GM18858 (cell line): Measurements from ENCODE around the gene RAB11FIP3.

Experiments
- ATAC-seq: cut with Tn5 transposase; IDR thresholded peaks from one replicate; pipeline ENCODE4 v1.9.1; 2021; ENCODE audit not compliant: unreplicated experiment

RAB11FIP3 gene

DNA sequence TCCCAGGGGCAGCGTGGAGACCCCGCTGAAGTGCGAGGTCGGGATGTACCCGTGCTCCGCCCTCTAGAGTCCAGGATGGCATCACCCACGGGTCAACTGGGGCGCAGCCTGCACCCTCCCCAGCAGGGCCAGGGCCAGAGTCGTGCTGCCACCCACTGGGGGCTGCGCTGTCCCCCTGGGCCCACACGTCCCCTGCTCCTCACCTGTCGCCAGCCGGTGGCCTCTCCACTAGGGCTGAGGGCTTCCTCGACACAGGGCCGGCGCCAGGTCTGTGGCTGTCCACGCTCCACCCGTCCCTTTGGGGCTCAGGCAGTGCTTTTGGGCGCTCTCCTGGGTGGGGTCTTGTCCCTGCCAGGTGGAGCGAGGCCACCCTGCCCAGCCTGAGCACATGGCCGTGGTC is 123.1 kb downstream of the RAB11FIP3 start:
- no peak for ATAC-seq

DNA sequence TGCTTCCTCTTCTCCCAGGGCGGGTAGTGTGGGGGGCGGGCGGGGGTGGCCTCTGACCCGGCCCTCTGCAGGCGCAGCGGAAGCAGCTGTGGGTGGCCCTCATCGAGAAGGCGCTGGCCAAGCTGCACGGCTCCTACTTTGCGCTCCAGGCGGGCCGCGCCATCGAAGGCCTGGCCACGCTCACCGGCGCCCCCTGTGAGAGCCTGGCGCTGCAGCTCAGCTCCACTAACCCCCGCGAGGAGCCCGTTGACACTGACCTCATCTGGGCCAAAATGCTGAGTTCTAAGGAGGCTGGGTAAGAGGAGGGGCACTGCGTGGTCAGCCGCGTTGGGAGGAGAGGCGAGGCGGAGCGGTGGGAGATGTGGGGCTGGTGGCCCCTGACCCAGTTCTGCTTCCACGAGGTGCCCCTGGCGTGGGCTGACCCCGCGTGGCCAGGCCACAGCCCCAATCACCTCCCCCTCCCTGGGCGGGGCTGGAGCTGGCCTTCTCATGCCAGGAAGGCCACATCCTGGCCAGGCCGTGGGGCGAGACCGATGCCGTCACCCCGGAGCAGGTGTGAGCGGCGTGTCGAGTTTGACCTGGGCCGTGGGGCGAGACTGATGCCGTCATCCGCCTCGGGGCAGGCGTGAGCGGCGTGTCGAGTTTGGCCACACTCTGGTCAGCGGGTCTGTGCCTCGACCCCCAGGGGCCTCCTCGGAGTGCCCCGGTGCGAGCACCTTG is 124.3 kb downstream of the RAB11FIP3 start:
- no peak for ATAC-seq

DNA sequence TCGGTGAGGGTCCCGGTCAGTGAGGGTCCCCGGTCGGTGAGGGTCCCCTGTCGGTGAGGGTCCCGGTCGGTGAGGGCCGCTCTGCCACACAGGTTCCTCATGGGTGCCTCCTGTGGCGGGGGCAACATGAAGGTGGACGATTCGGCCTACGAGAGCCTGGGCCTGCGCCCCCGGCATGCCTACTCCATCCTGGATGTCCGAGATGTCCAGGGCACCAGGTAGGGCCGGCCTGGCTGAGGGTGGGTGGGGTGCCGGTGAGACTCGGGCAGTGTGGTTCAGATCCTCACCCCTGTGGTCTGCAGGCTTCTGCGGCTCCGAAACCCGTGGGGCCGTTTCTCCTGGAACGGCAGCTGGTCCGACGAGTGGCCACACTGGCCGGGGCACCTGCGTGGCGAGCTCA is 125.8 kb downstream of the RAB11FIP3 start:
- no peak for ATAC-seq

DNA sequence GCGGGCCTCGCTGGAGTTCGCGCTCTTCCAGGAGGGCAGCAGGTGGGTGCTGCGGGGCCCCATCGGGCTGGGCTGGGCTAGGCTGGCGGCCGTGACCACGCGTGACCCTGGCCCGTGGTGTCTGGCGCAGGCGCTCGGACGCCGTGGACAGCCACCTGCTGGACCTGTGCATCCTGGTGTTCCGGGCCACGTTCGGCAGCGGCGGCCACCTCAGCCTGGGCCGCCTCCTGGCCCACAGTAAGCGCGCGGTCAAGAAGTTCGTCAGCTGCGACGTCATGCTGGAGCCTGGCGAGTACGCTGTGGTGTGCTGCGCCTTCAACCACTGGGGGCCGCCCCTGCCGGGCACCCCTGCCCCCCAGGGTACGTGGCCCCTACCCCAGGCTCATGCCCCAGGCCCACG is 126.7 kb downstream of the RAB11FIP3 start:
- no peak for ATAC-seq

DNA sequence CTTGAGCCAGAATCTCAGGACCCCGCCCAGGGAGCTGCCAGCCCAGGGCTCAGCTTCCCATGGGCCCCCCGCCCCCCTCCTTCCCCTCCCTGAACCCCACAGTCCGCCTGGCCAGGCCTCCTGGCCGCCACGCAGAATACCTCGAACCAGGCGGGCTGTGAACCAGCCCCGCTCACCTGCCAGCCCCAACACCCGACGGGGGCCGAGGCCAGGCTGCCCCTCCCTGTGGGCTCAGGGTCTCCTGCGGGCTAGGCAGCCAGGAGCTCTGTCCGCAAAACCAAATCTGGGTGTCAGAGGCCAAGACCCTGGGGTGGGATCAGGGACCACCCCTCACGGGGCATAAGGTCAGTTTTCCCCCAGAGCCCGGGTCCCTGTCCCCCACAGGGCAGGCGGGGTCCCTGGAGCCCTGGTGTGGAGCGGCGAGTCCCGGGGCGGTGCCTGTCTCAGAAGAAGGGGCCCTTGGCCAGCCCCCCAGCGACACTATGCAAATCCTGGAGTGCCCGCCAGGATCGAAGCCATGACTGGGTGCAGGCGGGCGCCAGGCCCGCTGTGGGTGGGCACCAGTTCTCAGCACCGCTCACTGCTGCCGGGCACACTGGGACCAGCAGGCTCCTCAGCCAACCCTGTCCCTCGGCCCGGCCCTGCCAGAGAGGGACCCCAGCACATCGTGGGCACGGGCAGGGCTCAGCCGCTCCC is 128.3 kb downstream of the RAB11FIP3 start:
- no peak for ATAC-seq

DNA sequence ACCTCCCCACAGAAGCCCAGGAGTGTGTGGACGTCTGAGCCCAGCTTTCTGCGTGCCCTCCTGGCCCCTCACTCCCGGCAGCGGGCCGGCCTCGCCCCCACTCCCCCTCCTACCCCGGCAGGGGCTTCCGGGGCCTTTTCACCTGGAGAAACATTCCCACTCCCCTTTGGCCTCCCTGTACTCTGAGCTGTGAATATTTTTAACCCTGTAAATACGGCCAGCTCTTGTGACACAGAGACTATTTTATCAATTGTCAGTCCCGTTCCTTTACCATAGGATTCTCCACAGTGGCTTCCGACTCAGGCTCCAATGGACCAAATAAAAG is 128.8 kb downstream of the RAB11FIP3 start:
- no peak for ATAC-seq

DNA sequence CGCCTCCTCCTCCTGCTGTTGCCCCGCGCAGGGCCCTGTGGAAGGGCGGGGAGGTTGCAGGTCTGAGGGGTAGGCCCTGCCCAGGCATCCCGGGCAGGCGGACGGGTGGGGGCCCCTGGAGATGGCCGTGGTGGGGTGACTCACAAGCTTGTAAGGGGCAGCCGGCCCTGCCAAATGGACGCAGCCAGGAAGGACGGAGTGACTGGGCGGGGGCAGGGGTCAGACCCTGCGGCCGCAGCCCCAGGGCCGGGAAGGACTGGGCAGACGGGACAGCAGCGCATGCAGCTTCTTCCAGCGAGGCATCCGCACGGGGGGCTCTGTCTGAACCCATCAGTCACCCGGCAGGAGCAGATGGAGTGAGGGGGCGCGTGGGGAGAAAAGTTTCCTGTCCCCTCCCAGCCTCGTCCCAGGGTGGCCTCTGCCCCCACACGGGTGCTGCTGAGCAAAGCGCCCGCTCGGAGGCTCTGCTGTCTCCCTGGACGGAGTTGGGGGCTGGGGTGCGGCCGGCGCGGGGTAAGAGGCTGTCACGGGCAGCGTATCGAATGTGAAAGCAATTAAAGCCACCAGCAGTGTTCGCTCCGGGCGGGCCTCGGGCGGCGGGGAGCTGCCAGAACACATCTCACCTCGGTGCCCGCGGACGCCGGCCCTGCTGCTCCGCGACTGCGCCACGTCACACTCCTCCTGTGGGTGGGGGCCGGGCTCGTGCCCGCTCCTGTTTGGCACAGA is 129.4 kb downstream of the RAB11FIP3 start:
- ATAC-seq: no peak

DNA sequence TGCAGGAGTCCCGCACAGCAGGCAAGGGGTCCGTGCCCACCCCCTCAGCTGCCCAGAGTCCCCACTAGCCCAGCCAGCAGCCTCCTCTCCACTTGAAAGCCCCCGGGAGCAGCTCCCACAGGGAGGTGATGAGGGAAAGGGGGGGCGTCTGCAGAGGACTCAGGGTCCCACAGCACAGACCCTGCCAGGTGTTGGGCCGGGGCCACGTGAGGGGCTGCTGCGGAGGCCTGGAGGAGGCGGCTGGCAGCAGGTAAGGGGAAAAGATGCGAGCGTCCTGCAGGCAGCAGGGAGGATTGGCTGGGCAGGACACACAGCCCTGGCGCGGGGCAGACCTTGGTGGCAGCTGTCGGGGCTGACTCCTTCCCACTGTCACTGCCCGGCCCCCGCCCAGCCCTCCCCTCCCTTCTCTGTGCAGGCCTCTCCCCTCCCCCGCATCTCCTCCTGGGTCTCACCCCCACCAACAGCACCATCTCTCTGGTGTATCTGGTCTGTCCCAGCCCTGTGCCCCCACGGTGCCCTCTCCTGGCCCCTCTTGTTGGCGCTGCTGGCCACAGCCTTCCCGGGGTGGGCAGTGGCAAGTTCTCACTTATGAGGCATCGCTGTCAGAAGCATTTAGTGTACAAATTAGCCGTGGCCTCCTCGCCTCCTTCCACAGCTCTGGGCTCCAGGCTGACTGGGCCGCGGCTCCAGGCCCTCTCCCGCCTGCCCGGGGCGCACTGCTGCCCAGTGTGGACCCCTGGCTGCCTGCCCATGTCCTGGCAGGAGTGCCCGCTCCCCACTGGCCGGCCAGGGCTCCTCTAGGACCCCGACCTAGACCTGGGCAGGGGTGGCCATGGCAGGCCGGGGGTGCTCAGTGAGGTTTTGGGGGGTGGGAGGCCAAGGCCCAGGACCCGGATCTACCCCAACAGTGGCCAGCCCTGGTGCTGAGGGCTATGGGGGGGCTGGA is 130.4 kb downstream of the RAB11FIP3 start:
- no peak for ATAC-seq

DNA sequence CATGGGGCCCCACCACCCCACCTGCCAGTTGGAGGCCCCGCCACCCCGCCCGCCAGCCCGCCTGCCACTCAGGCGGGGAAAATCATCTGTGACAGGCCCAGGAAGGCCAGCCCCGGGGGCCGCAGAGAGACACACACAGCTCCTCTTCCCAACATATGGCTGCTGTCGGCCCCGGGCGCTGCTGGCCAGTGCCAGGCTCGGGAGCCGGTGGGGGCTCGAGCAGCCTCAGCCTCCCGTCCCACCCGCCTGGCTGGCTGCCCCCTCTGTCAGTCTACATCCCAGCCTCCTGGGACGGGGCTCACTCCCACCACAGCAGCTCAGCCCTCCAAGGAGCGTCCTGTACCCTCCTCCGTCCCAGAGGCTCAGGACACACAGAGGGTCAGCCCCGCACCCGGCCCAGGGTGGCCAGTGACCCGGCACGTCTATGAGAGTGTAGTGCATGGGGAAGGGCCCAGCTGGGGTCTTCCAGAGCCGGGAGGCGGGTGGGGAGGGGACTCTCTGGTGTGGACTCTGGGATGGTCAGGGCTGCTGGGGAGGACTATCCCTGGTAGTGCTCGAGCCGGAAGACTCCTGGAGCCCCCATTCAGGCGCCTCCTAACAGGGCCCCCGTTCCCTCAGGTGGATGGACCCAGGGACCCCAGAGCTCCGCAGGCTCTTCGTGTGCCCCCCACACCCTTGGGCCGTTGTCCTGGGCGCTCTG is 131.2 kb downstream of the RAB11FIP3 start:
- ATAC-seq: no peak

DNA sequence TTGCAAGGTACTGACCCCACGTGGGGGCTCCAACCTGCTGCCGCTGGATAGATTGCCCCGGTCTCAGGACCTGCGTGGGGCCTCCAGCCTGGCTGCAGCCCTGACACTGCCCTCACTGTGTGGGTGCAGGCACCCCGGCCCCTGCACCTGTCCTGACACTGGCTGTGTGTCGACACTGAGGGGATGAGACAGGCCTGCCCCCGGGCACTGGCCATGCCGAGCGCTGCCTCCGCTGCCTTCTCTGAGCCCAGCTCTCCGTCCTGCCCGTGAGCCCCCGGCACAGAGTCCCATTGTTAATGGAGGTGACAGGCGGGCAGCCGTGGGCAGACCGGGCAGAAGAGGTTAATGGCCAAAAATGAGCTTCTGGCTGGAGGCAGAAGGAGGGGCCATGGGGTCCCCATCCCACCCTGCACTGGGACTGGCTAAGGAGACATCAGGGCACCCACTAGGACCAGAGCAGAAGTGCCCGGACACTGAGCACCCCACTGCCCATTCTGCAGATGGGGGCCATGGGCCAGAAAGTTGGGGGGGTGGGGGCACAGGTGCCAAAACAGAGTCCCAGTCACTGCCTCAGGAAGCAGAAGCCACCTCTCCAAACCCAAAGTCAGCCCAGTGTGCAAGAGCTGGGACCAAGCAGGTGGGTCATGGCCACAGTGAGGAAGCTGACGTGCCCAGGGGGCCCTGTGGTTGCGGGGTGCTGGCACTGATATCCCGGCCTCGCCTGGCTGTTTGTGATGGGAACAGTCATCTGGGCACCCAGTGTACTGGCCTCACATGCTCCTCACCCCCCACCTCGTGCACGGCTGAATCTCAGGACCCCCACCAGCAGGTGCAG is 132.2 kb downstream of the RAB11FIP3 start:
- no peak for ATAC-seq

DNA sequence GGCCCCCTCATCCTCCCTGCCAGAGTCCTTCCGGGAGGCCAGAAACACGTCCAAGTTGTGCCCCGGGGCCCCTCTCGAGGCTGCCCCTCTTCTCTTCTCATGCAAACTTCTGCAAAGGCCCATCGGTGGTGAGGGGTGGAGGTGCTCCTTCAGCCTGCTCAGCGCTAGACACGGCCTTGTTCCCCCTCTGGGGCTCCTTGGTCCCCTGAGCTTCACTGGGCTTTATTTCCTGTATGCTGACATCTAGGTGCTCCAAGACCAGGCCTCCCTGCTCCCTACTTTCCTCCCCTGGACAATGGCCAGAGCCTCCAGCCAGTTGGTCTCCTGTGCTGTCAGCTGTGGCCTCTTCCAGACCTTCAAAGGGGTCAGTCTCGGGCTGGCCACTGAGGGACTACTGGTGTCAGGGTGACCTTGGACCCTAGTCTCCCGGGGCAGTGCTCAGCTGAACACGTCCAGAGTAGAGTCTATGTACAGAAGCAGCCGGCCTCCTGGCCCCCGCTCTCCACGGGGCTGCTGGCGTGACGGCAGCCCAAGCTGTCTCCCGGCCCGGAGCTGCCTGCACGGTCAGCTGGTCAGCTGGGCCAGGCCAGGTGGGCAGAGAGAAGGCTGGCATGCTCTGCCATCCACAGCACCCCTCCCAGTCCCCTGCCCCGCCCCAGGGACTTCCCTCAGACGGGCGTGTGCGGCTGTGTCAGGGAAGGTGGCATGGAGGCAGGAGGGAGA is 133.0 kb downstream of the RAB11FIP3 start:
- ATAC-seq: no peak

DNA sequence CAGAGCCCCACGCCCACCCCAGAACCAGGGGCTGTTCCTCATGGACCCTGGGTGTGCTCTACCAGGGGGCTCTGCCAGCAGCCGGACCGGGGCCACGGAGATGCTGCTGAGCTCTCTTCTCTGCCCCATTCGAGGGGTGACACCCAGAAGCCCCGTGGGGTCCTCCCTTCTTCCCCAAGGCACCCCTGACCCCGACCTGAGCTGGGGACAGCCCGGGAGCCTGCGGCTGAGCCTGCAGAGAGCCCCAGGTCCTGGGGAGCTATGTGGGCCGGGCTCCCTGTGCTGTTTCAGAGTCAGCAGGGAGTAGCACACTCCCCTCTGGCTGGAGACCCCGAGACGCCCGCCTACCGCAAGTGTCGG is 133.6 kb downstream of the RAB11FIP3 start:
- no peak for ATAC-seq

DNA sequence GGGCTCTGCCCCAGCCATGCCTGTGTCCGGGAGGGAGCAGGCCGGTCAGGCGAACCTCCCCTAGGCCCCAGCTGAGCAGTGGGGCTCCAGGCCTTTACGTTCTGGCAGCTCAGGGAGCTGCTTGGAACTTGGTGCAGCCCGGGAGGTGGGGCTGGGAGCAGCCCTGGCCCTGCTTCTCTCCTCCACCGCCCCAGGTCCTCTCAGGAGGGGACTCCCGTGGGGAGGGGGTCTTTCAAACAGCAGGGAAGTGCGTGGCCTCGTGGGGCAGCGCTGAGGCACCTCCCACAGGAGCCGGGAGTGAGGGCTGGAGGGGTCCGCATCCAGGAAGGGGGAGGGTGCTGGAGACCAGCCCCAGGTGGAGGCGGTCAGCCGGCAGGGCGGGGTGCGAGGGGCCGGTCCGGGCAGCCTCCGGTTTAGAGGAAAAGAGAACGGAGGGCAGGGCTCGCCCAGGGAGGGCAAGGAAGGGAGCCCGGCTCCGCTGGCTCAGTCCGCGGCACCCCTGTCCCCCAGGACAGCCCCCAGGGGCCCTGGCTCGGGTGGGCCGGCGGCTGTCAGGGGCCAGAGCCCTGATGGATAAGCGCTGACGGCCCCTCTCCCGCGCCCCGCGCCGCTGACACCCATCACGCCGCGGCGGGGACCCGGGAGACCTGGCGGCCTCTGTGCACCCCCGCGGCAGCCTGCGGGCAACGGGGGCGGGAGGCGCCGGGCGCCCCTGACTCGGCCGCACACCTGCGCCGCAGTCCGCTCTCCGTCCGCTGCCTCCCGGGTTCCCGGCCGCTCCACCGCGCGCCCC is 134.2 kb downstream of the RAB11FIP3 start:
- ATAC-seq: no peak

DNA sequence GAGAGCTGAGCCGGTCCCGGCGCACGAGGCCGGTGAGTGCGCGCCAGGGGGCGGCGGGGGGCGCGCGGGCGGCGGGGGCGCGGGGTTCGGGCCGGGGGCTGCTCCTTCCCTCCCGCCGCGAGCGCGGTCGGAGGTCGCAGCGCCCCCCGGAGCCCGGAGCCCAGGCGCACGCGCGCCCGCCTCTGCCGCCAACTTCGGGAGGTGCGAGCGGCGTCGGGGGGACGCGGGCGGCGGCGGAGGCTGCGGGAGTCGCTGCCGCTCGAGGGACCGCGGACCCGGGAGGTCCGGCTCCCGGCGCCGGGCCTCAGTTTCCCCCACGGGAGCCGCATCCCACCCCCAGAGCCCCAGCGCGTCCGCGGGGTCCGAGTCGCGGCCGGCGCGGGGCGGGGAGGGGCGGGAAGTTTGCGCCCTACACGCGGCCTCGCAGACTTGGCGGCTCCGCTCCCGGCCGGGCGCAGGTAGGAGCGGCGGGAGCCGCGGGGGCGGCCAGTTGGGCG is 134.8 kb downstream of the RAB11FIP3 start, which contains the start of gene PRR35:
Gene PRR35 (plus strand): TSS at position 191 of the 497 bp plus-strand sequence. CDS start 2,901 bp downstream, outside the sequence.
- no peak for ATAC-seq

DNA sequence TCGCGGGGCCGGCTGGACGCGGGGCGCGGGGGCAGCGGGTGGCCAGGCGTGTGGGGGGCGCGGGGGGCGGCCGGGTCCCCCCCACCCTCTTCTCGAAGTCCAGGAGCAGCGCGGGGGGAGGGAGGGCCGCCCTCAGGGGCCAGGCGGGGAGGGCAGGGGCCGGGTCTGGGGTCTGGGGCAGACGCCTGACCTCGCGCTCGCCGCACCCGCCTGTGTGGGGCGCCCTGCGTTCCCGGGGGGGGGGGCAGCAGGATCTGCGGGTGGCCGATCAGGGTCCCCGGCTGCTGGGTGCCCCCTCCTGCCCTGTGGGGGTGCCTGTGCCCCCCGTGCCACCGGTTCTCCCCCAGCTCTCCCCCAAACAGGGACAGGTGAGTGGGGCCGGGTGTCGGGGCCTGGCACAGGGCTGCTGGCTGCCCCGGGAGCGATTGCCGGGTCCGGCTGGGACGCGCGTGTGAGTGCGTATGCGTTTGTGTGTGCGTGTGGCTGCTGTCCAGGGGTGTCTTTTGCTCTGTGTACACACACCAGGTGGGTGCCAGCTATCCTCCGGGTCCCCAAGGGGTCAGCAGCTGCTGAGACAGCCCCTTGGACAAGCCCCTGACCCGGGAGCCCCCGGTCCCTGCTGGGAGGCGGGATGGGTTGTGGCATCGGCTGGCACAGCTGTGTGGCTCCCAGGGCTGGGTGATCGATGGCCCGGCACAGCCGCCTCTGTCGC is 135.4 kb downstream of the RAB11FIP3 start:
- ATAC-seq: no peak

DNA sequence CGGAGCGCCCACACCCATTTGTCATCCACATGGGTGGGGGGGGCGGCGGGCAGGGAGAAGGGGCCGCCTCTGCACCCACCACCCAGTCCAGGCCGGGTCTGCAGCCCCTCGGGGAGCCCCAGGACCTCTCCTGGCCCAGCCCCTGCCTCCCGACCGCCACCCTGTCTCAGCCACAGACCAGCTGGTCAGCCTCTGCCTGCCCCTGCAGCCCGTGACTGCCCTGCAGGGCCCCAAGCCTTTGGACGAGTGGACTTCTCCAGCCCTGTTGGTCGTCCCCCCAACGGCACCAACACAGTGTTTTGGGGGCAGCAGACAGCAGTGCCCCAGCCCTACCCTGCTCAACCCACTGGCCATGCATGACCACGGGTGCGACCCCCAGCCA is 136.0 kb downstream of the RAB11FIP3 start:
- no peak for ATAC-seq
